GM19025 (cell line): ENCODE data around the gene XKR7.
A peak's percentile ranks its signal among the peaks of the same experiment; 100 is the strongest.
"Not testable (repeated sequence)": the region's sequence is repeated elsewhere in the genome, so short reads cannot be mapped to it uniquely, and the experiment has no call there.

Source experiments
- ATAC-seq: cut with Tn5 transposase; IDR thresholded peaks from one replicate; pipeline ENCODE4 v1.9.1; 2021; ENCODE audit warnings: mild to moderate bottlenecking, low read depth, moderate library complexity; ENCODE audit not compliant: unreplicated experiment

XKR7 gene

GRCh38 chr20:31967830-31968249 is at the start of gene XKR7:
TSS of gene XKR7 (plus strand) at chr20:31968151. CDS start at chr20:31968176, 25 bp downstream.
- no peak for ATAC-seq

- ATAC-seq, result no peak
These were observed 49.4 kb upstream of the XKR7 start for GRCh38 chr20:31918466-31919105.

- no peak for ATAC-seq
These were observed 48.4 kb upstream of the XKR7 start for GRCh38 chr20:31919410-31920155.

GRCh38 chr20:31920275-31920855 is 47.6 kb upstream of the XKR7 start:
- ATAC-seq, result no peak

GRCh38 chr20:31921480-31921879 is 46.5 kb upstream of the XKR7 start:
- ATAC-seq, result not testable (repeated sequence)

- ATAC-seq, result no peak
These were observed 45.8 kb upstream of the XKR7 start for GRCh38 chr20:31922181-31922580.

- ATAC-seq, result no peak
These were observed 45.4 kb upstream of the XKR7 start for GRCh38 chr20:31922588-31922987.

- peak; percentile 55 for ATAC-seq
These were observed 44.3 kb upstream of the XKR7 start for GRCh38 chr20:31923388-31924331.

GRCh38 chr20:31924561-31924960 is 43.4 kb upstream of the XKR7 start:
- ATAC-seq, result no peak

- ATAC-seq, result no peak
These were observed 42.3 kb upstream of the XKR7 start for GRCh38 chr20:31925631-31926030.

- no peak for ATAC-seq
These were observed 41.5 kb upstream of the XKR7 start for GRCh38 chr20:31926493-31926892.

- ATAC-seq, result no peak
These were observed 40.3 kb upstream of the XKR7 start for GRCh38 chr20:31927627-31928159.

GRCh38 chr20:31929631-31930030 is 38.3 kb upstream of the XKR7 start:
- not testable (repeated sequence) for ATAC-seq

GRCh38 chr20:31930779-31931178 is 37.2 kb upstream of the XKR7 start:
- ATAC-seq, result no peak

- no peak for ATAC-seq
These were observed 34.3 kb upstream of the XKR7 start for GRCh38 chr20:31933698-31934097.

- ATAC-seq, result no peak
These were observed 33.5 kb upstream of the XKR7 start for GRCh38 chr20:31934491-31934890.

- ATAC-seq, result no peak
These were observed 32.8 kb upstream of the XKR7 start for GRCh38 chr20:31934968-31935764.

- no peak for ATAC-seq
These were observed 31.5 kb upstream of the XKR7 start for GRCh38 chr20:31936420-31936819.

GRCh38 chr20:31937820-31938219 is 30.1 kb upstream of the XKR7 start:
- no peak for ATAC-seq

GRCh38 chr20:31939661-31940060 is 28.3 kb upstream of the XKR7 start:
- ATAC-seq, result no peak
